ENCODE data around the gene KLHL40.

The KLHL40 gene

GRCh38 chr3:42685363-42685881, at the start of gene KLHL40:
KLHL40 (plus strand) TSS chr3:42685537; CDS start chr3:42685619, 82 bp downstream.
- DNase-seq (ENCODE audit: low spot score): no peak

GRCh38 chr3:42637001-42637400, 48.3 kb upstream of the KLHL40 start:
- DNase-seq (ENCODE audit: low spot score): no peak

GRCh38 chr3:42638339-42638842, 46.9 kb upstream of the KLHL40 start:
- no peak for DNase-seq (ENCODE audit: low spot score)

- DNase-seq (ENCODE audit: low spot score): no peak
Measured at GRCh38 chr3:42639192-42639591, 46.1 kb upstream of the KLHL40 start.

GRCh38 chr3:42640129-42640528, 45.2 kb upstream of the KLHL40 start:
- DNase-seq (ENCODE audit: low spot score): no peak

- DNase-seq (ENCODE audit: low spot score): no peak
Measured at GRCh38 chr3:42640771-42641370, 44.5 kb upstream of the KLHL40 start.

- DNase-seq (ENCODE audit: low spot score): no peak
Measured at GRCh38 chr3:42647821-42648459, 37.4 kb upstream of the KLHL40 start.

- no peak for DNase-seq (ENCODE audit: low spot score)
Measured at GRCh38 chr3:42649006-42649405, 36.3 kb upstream of the KLHL40 start.

GRCh38 chr3:42649783-42650182, 35.6 kb upstream of the KLHL40 start:
- no peak for DNase-seq (ENCODE audit: low spot score)

GRCh38 chr3:42651248-42652091, 33.9 kb upstream of the KLHL40 start:
- DNase-seq (ENCODE audit: low spot score): no peak

GRCh38 chr3:42652251-42652610, 33.1 kb upstream of the KLHL40 start:
- no peak for DNase-seq (ENCODE audit: low spot score)

GRCh38 chr3:42652611-42653302, 32.6 kb upstream of the KLHL40 start:
- DNase-seq (ENCODE audit: low spot score): no peak

GRCh38 chr3:42653303-42653559, 32.1 kb upstream of the KLHL40 start:
- DNase-seq (ENCODE audit: low spot score): no peak

- no peak for DNase-seq (ENCODE audit: low spot score)
Measured at GRCh38 chr3:42653560-42654330, 31.6 kb upstream of the KLHL40 start, which contains the start of gene ZBTB47. ZBTB47 (plus strand) TSS chr3:42653697; CDS start chr3:42658356, 4,659 bp downstream.

- no peak for DNase-seq (ENCODE audit: low spot score)
Measured at GRCh38 chr3:42654331-42655201, 30.8 kb upstream of the KLHL40 start.

GRCh38 chr3:42655331-42655888, 29.9 kb upstream of the KLHL40 start:
- no peak for DNase-seq (ENCODE audit: low spot score)

GRCh38 chr3:42655980-42656679, 29.2 kb upstream of the KLHL40 start:
- no peak for DNase-seq (ENCODE audit: low spot score)

GRCh38 chr3:42656680-42657610, 28.4 kb upstream of the KLHL40 start:
- DNase-seq (ENCODE audit: low spot score): no peak

All from cerebellar cortex (tissue), 1 donor.